Stimulated activated CD8-positive, alpha-beta memory T cell treated with anti-CD3 and anti-CD28 coated beads, Interleukin-12 subunit alpha, Interleukin-12 subunit beta, amount 100 ng/mL, for 24 hours (primary cell): Measurements from ENCODE around the gene CARS2.
A peak's percentile ranks its signal among the peaks of the same experiment; 100 is the strongest.
"Not testable (repeated sequence)": the region's sequence is repeated elsewhere in the genome, so short reads cannot be mapped to it uniquely, and the experiment has no call there.

Experiments
- DNase-seq: peaks from one replicate; pipeline ENCODE4 v3.0.0-alpha.2; 2020; ENCODE audit errors: extremely low read depth

CARS2 gene

DNA sequence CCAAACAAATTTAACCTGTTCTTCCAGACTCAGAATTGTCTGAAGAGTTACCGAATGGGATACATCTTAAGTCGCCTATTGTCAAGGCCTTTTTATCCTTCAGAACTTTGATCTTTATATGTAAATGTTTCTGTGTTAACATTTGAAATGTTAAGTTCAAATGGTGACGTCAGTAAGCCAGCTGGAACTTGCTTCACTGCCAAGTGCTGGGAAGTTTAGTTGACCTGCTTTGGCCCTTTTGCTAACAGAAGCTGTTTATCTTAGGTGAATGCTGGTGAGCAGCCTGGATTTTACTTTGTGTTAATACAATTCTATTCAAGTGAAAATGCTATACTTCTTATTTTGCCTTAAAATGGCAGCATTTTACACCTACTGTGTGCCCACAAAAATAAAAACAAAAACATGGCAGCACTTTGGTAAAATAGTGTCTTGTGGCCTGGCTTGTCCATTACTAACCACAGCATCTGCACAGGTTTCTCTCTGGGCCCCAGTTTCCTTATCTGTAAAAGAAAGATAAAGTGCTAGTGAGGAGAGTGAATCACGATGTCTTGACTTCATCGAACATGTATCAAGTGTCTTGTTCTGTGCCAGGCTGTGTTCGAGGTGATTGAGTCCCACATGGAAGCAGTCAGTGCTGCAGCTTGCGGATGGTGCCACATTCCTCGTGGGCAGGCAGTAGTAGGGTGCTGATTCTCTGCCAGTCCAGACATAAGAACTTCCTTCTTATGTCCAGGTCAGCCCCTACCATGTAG, 88.4 kb downstream of the CARS2 start:
- DNase-seq: no peak

- no peak for DNase-seq
Measured at GRCh38 chr13:110616103-110617101, 89.5 kb downstream of the CARS2 start.

GRCh38 chr13:110615322-110616102, 90.4 kb downstream of the CARS2 start, which contains the start of gene NAXD:
TSS of gene NAXD (plus strand) at chr13:110615545. CDS start at chr13:110615602, 57 bp downstream.
- peak; percentile 65 for DNase-seq

DNA sequence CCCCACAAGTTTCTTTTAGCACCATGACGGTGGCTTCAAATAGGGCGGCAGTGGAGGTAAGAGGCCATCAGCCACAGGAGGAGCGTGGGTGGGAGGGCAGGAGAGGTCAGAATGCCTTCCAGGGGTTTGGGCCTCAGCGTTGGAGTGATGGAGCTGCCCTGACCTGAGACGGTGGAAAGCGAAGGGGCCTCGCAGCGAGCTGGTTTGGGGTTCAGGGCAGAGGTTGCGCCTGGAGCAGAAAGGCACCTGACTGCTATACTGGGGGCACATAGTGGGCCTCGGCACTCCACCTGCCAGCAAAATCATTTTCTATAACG, 91.0 kb downstream of the CARS2 start:
- DNase-seq: no peak

DNA sequence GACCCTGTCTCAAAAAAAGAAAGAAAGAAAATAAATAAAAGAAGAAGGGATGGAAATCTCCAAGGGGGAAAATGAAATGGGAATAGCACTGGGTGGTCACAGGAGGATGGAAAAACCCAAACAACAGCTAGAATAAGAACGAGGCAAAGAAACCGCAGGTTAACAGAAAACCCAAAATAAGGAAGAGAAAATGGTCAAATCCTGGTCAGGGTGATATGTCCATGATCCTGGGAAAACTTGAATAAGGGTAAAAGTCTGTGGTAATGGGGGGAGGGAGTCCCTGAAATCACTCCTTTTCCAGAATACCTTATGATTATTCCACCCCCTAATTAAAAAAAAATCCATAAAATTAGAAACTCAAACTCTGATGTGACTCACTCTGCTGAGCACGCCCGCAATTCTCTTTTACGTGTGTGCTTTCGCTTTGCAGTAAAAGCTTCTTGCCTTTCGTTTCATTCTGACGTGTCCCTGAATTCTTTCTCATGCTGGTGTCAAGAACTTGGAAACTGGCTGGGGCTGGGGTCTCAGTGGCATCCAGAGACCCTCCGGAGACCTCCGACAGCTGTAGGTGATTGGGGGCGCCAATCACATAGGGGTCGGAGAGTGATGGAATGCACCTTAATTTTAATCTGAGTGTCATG, 94.8 kb downstream of the CARS2 start:
- DNase-seq: no peak

DNA sequence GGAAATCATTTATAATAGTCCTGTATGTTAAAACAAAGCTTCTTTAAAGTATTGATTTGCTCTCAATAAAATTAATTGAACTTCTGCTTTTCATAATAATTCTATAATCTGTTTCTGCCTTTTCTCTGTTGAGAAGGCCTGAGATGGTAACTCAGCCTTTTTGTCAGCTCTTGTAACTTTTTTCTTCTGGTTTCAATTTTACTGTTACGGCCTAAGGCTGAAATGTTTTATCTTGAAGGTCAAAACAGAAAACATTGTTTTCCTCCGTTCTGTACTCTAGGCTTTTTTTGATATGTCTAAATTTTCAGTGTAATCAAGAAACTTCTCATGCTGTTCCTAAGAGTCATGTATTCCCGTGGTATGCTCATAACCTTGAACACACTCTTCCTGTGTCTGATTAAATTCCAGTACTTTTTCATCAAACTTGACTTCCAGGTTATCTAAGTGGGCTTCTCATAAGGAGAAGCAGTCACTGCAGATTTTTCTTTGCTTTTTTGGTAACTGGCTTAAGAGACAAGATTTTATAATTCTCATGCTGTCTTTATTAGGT, 98.2 kb downstream of the CARS2 start:
- no peak for DNase-seq

DNA sequence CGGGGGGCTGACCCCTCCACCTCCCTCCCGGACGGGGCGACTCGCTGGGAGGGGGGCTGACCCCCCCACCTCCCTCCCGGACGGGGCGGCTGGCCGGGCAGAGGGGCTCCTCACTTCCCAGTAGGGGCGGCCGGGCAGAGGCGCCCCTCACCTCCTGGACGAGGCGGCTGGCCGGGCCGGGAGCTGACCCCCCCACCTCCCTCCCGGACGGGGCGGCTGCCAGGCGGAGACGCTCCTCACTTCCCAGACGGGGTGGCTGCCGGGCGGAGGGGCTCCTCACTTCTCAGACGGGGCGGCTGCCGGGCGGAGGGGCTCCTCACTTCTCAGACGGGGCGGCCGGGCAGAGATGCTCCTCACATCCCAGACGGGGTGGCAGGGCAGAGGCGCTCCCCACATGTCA, 99.6 kb downstream of the CARS2 start:
- not testable (repeated sequence) for DNase-seq

DNA sequence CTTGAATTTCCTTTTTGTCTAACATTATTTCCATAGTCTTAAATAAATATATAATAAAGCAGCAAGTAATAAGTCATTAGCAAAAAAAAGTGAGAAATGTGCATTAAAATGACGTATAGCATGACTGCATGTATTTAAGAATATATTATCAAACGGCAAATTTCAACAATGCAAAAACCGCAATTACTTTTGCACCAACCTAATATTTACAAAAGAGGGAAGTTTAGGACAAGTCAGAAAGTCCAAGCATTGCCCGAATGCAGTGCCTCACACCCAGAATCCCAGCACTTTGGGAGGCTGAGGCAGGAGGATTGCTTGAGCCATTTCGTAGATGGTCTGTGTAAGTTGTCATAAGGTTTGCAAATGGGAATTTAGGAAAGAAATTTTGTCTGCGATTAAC, 100.8 kb downstream of the CARS2 start:
- DNase-seq: no peak

DNA sequence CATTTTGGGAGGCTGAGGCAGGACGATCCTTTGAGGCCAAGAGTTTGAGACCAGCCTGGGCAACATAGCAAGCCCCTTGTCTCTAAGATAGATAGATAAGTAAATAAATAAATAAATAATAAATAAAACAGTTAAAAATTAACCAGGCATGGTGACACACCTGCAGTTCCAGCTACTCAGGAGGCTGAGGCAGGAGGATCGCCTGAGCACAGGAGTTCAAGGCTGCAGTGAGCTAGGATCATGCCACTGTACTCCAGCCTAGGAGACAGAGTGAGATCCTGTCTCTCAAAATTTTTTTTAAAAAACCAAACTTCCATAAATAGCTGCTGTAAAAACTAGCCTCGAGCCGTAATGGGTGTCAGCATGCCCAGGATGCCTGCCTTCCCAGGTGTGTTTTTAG, 104.9 kb downstream of the CARS2 start:
- DNase-seq: no peak

DNA sequence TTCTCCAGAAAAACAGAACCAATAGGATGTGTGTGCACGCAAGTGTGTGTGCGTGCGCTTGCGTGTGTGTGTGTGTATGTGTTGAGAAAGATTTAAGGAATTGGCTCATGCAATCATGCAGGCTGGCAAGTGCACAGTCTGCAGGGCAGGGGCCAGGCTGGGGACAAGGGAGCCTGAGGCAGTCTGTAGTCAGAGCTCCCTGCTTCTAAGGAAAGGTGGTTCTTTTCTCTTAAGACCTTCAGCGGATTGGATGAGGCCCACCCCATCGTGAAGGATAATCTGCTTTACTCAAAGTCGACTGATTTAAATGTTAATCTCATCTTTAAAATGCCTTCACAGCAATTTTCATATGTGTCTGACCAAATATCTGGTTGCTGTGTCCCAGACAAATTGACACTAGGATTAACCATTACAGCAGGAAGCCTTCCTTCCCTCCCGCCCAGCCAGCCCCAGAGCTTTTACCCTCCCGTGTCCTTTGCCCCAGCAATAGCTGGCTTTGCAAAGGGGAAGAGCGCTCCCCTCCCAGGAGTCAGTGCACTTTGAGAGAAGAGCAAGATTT, 105.6 kb downstream of the CARS2 start:
- DNase-seq: no peak

- no peak for DNase-seq
Measured at GRCh38 chr13:110597041-110597689, 108.8 kb downstream of the CARS2 start.

DNA sequence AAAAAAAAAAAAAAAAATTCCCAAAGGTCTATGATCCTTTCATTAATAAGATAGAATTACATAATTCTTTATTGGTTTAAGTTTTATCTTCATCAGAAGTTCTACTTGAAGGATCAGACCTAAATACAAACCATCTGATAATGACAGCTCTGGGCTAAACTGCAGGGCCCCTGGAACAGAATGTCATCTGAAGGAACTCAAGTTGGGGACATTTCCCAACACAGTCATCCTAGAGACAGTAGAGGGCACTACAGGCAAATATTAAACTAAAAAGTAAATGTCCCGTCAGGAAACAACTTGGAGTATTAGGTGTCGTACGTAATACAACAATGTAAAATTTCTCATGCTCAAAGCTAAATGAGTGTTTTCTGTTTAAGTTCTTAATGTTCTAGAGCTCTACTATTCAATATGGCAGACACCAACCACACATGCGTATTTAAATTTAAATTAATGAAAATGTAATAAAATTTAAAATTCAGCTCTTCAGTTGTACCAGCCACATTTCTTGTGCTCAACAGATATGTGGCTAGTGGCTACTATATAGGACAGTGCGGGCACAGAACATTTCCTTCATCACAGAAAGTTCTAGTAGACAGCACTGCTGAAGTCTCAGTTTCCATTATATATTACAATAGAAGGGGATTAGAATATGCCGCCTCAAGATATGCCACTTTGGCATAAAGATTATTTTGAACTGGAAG, 112.3 kb downstream of the CARS2 start:
- DNase-seq: no peak

DNA sequence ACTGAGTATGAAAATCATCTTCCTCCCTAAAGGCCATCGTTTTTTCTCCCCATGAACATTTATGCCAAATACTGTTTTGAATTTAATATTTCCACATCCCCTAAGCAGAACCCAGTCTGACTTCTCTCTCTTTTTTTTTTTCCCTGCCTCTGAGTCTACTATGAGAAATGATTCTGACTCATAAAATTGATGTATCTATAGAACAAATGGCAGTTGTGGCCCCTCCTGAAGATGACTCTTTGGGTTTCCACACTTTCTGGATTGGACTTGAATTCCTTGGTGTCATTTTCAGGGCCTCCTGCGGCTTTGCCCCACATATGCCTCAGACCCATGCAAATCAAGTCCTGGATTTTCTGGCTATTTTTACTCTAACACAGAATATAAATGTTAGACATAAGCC, 113.3 kb downstream of the CARS2 start:
- no peak for DNase-seq
